Fibroblast of pulmonary artery (primary cell): ENCODE measurements around the gene HES5.

Source experiments
- DNase-seq: peaks from one replicate; pipeline ENCODE4 v3.0.0-alpha.2; 2010; ENCODE audit warnings: low read depth
- H3K4me3 ChIP-seq: replicated peaks from 2 replicates; pipeline ENCODE4 v1.5.1; 2011; ENCODE audit warnings: low read depth, mild to moderate bottlenecking, control low read depth, low read length, moderate library complexity
- TF ChIP-seq, protein P1 (sequence below): IDR thresholded peaks from 2 replicates; pipeline ENCODE4 v1.5.1; 2011; ENCODE audit warnings: mild to moderate bottlenecking, control low read depth, low read length, inconsistent platforms; ENCODE audit errors: missing control alignments

The HES5 gene

DNA sequence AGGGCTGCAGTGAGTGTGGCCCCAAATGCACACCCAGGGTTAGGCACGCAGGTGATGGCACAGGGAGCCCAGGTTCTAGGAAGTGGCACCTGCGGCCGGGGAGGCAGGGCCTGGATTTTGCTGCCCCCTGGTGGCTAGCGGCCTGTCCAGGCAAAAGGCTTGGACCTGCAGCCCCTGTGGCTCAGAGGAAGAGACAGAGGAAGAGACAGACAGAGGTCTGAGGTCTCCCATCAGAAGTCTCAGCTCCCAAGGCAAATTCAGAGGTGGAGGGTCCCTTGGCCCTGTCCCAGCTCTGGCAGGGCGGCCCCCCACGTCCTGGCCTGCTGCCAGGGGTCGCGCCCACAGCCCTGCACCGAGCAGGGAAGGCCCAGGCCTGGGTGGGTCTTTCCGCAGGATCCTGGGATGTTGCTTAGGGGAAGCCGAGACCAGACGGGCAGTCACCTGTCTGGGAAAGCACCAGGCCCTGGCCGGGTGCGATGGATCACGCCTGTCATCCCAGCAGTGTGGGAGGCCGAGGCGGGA lies 18.1 kb upstream of the HES5 start:
- peak; percentile 63 for DNase-seq
- TF ChIP-seq, protein P1, sequence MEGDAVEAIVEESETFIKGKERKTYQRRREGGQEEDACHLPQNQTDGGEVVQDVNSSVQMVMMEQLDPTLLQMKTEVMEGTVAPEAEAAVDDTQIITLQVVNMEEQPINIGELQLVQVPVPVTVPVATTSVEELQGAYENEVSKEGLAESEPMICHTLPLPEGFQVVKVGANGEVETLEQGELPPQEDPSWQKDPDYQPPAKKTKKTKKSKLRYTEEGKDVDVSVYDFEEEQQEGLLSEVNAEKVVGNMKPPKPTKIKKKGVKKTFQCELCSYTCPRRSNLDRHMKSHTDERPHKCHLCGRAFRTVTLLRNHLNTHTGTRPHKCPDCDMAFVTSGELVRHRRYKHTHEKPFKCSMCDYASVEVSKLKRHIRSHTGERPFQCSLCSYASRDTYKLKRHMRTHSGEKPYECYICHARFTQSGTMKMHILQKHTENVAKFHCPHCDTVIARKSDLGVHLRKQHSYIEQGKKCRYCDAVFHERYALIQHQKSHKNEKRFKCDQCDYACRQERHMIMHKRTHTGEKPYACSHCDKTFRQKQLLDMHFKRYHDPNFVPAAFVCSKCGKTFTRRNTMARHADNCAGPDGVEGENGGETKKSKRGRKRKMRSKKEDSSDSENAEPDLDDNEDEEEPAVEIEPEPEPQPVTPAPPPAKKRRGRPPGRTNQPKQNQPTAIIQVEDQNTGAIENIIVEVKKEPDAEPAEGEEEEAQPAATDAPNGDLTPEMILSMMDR, result peak; percentile 92
- no peak overlapping the region for H3K4me3 ChIP-seq

DNA sequence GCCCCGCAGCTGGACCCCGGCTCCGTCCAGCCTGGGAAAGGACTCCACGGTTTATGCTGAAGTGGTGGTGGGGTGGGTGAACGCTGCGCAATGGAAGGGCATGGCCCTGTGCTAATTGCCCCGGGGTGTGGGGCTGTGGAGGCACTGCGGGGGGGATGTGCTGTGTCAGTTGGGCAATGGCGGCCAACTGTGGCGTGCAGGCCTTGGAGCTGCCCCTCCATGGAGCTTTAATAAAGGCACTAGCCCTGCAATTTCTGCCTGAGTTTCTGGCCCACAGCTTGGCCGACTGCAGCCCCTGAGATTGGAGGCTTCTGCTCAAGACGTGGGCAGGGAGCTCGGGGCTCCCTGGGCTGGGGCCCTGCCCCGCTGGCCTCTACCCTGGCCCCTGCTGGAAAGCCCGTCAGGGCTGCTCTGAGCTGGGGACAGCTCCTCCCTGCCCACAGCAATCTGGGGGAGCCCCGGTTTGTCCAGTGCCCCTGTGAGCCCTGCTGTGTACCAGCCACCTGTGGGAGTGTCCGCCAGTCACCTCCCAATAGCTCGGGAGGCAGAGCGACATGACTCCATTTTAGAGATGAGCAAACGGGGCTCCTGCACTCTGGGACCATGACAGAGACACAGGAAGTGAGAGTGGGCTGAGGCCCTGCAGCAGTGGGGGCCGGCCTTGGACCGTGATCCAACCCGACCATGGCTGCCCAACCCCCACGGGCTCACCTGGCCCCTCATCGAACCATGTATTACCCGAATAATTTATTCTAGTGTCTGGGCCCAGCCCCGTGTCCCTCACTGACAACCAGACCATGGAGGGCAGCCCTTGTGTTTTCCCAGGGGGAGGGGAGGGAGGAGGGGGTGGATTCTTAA lies 17.4 kb upstream of the HES5 start:
- no peak overlapping the region for H3K4me3 ChIP-seq
- DNase-seq, result no peak
- TF ChIP-seq, protein P1, result no peak

GRCh38 chr1:2546515-2547209 lies 16.6 kb upstream of the HES5 start:
- H3K4me3 ChIP-seq, result peak overlapping the region; percentile 45
- TF ChIP-seq, protein P1, result no peak
- DNase-seq, result peak; percentile 43

DNA sequence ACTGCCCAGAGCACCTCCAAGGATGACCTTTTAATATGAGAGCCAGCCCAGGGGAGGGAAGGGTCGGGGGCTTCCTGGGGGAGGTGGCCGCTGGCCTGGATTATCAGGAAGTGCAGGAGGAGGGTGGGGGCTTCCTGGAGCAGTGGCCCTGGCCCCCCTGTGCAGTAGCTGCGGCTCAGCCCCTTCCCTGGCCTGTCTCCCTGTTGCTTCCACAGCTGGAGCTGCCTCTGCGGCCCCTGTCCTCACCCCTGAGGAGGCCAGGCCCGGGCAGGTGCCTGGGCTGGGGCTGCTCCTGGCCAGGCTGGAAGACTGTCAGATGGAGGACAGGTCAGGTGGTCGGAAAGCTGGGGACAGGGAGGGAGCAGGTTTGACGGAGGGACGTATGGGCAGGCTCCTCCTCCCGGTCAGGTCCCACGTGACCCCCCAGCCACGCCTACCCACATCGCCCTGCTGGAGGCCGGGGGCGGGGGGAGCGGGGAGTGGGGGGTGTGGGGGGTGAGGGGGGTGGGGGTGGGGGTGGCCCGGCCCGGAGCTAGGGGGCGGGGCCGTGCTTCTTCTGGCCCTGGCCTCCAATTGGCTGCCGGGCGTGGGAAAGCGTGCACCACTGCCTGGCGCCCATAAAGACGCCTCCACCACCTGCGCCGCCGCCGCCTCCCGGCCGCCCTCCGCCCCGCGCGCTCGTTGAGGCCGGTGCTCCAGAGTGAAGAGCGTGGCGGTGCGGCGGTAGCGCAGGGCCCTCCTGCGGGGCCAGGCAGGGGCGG lies 15.9 kb upstream of the HES5 start:
- DNase-seq, result peak; percentile 59
- TF ChIP-seq, protein P1, result no peak
- H3K4me3 ChIP-seq, result peak overlapping the region; percentile 45

DNA sequence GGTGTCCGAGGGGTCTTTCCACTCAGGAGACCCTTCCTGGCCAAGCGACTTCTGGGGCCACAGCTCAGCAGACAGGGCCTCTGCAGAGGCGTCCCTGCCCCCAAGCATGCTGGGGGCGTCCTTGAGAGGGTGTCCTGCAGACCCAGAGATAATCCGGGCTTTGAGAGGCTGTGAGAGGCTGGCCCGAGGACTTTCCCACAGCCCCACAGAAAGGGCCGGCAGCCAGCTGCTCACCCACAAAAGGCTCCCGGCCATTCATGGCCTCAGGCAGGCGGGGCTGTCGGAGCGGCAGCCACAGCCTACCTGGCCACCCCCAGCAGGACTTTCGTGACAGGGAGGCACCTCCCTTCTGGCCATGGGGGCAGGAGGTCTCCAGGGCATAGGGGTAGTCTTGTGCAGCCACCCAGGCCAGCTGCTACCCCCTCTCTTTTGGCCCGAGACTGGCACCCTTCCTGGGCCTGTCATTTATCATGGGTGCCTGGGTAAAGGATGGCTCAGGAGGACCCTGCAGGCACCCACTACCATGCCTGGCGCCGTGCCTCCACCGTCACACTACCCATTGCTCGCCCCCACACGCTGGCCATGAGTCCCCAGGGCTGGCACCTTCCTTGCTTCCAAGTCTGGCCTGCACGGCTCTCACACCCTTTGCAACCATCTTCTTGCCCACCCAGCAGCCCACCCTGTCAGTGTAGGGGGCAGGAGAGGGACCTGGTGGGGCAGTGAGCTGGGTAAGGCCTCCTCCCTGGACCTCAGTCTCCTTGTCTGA lies 15.0 kb upstream of the HES5 start:
- no peak overlapping the region for H3K4me3 ChIP-seq
- TF ChIP-seq, protein P1, result no peak
- no peak for DNase-seq
